IMR-90 (cell line): Measurements from ENCODE around the gene GNE. TPM values are rescaled to one million over a fixed set of nuclear protein-coding genes. Genes with fewer than 3 reads are reported as not detected.

Source experiments
- ATAC-seq: fragments of 200-7000 bp; cut with Tn5 transposase; 2 replicates; pipeline ENCODE4 v1.9.1; 2020; ENCODE audit warnings: low read depth, mild to moderate bottlenecking, moderate library complexity
- BruUV-seq: library from RNA; stranded (reverse); fragments of 400-500 nt; replicated peaks from 2 replicates; lab custom pipeline; 2021; lab: Mats Ljungman, UMichigan
- CTCF ChIA-PET: fragments of 300-600 bp; formaldehyde crosslinking; extraction: SDS; loops from one replicate; lab custom pipeline; 2021; ENCODE audit warnings: antibody characterized with exemption; lab: Yijun Ruan, JAX
- POLR2A ChIA-PET: fragments of 300-600 bp; sonication (Branson Sonifier 250); formaldehyde crosslinking; loops from one replicate; lab custom pipeline; 2022; ENCODE audit warnings: antibody characterized with exemption; ENCODE audit not compliant: unreplicated experiment; lab: Charles Lee
- DNase-seq: peaks from one replicate; pipeline ENCODE4 v3.0.0; 2013
- H2AFZ ChIP-seq: replicated peaks from 2 replicates; pipeline ENCODE3; 2013; ENCODE audit warnings: low read length, mild to moderate bottlenecking; ENCODE audit not compliant: poor library complexity
- H2AK5ac ChIP-seq: 2 replicates; pipeline ENCODE4 v1.6.1; 2013; ENCODE audit warnings: low read depth, low read length, inconsistent platforms
- H2AK9ac ChIP-seq: replicated peaks from 2 replicates; pipeline ENCODE3; 2013; ENCODE audit warnings: mild to moderate bottlenecking, low read depth, low read length, moderate library complexity; ENCODE audit not compliant: poor library complexity
- H2BK120ac ChIP-seq: 2 replicates; pipeline ENCODE4 v1.6.1; 2013; ENCODE audit warnings: low read depth, low read length, inconsistent platforms
- H2BK15ac ChIP-seq: 3 replicates; pipeline ENCODE4 v1.6.1; 2013; ENCODE audit warnings: low read depth, low read length, inconsistent platforms
- H2BK20ac ChIP-seq: 2 replicates; pipeline ENCODE4 v1.6.1; 2013; ENCODE audit warnings: low read depth, mild to moderate bottlenecking, inconsistent platforms, low read length, moderate library complexity
- H2BK5ac ChIP-seq: 2 replicates; pipeline ENCODE4 v1.6.1; 2013; ENCODE audit warnings: mild to moderate bottlenecking, low read depth, low read length, inconsistent platforms; ENCODE audit not compliant: poor library complexity, severe bottlenecking
- H3K14ac ChIP-seq: replicated peaks from 2 replicates; pipeline ENCODE4 v1.6.1; 2013; ENCODE audit warnings: low read depth, low read length, inconsistent platforms
- H3K18ac ChIP-seq: 2 replicates; pipeline ENCODE4 v1.6.1; 2013; ENCODE audit warnings: low read depth, low read length, control low read depth
- H3K23ac ChIP-seq: 2 replicates; pipeline ENCODE4 v1.6.1; 2013; ENCODE audit warnings: low read depth, low read length, inconsistent platforms
- H3K27ac ChIP-seq: 2 replicates; pipeline ENCODE4 v1.5.1; 2013; ENCODE audit warnings: mild to moderate bottlenecking, control low read depth, low read length; ENCODE audit not compliant: insufficient read depth
- H3K27me3 ChIP-seq: 2 replicates; pipeline ENCODE4 v1.6.1; 2013; ENCODE audit warnings: low read length; ENCODE audit not compliant: control insufficient read depth, insufficient read depth
- H3K36me3 ChIP-seq: 2 replicates; pipeline ENCODE4 v1.6.1; 2013; ENCODE audit warnings: low read length, mixed read lengths; ENCODE audit not compliant: control insufficient read depth, insufficient read depth
- H3K4ac ChIP-seq: 2 replicates; pipeline ENCODE4 v1.6.1; 2013; ENCODE audit warnings: low read depth, low read length, inconsistent platforms
- H3K4me1 ChIP-seq: 2 replicates; pipeline ENCODE4 v1.6.1; 2013; ENCODE audit warnings: low read length, mixed read lengths; ENCODE audit not compliant: control insufficient read depth, insufficient read depth
- H3K4me2 ChIP-seq: 2 replicates; pipeline ENCODE4 v1.6.1; 2013; ENCODE audit warnings: low read depth, mild to moderate bottlenecking, control low read depth, low read length, moderate library complexity
- H3K4me3 ChIP-seq: 2 replicates; pipeline ENCODE4 v1.5.1; 2013; ENCODE audit warnings: low read depth, mild to moderate bottlenecking, control low read depth, low read length, moderate library complexity; ENCODE audit not compliant: insufficient read depth
- H3K56ac ChIP-seq: 2 replicates; pipeline ENCODE4 v1.6.1; 2013; ENCODE audit warnings: low read length, inconsistent platforms; ENCODE audit not compliant: insufficient read depth; ENCODE audit errors: extremely low read depth
- H3K79me1 ChIP-seq, 2 experiments: 2 replicates each; pipeline ENCODE4 v1.6.1; 2013; ENCODE audit warnings: low read length in 2 of 2, inconsistent platforms in 1 of 2, low read depth in 1 of 2
- H3K9ac ChIP-seq: 2 replicates; pipeline ENCODE4 v1.6.1; 2013; ENCODE audit warnings: low read depth, low read length, control low read depth
- H3K9me1 ChIP-seq: 2 replicates; pipeline ENCODE4 v1.6.1; 2013; ENCODE audit warnings: low read length, inconsistent platforms; ENCODE audit not compliant: insufficient read depth
- H3K9me3 ChIP-seq: 2 replicates; pipeline ENCODE4 v1.6.1; 2013; ENCODE audit warnings: low read length; ENCODE audit not compliant: control insufficient read depth, insufficient read depth
- H4K20me1 ChIP-seq: 2 replicates; pipeline ENCODE4 v1.6.1; 2013; ENCODE audit warnings: low read length, inconsistent platforms; ENCODE audit not compliant: insufficient read depth
- H4K5ac ChIP-seq: 2 replicates; pipeline ENCODE4 v1.6.1; 2013; ENCODE audit warnings: mild to moderate bottlenecking, low read depth, low read length, control low read depth
- H4K8ac ChIP-seq, 2 experiments: 2 replicates each; pipeline ENCODE4 v1.6.1; 2013; ENCODE audit warnings: low read depth in 2 of 2, low read length in 2 of 2, control low read depth in 1 of 2, inconsistent platforms in 1 of 2
- H4K91ac ChIP-seq: 2 replicates; pipeline ENCODE4 v1.6.1; 2013; ENCODE audit warnings: low read depth, low read length, inconsistent platforms; ENCODE audit not compliant: insufficient read depth
- BHLHE40 ChIP-seq: fragments of 150-350 bp; IDR thresholded peaks from 2 replicates; pipeline ENCODE4 v1.6.1; 2016; ENCODE audit warnings: mild to moderate bottlenecking, low read depth, low read length
- CEBPB ChIP-seq: IDR thresholded peaks from 2 replicates; pipeline ENCODE4 v1.6.1; 2012; ENCODE audit warnings: low read depth, low read length, improper control_type of control experiment
- CHD1 ChIP-seq: IDR thresholded peaks from 2 replicates; pipeline ENCODE4 v1.6.1; 2012; ENCODE audit warnings: low read depth, low read length, improper control_type of control experiment
- FOS ChIP-seq: fragments of 150-350 bp; IDR thresholded peaks from 2 replicates; pipeline ENCODE4 v1.6.1; 2016; ENCODE audit warnings: low read depth, low read length
- MAFK ChIP-seq: IDR thresholded peaks from 2 replicates; pipeline ENCODE4 v1.6.1; 2012; ENCODE audit warnings: low read depth, low read length, improper control_type of control experiment
- MAZ ChIP-seq: IDR thresholded peaks from 2 replicates; pipeline ENCODE4 v1.6.1; 2012; ENCODE audit warnings: low read depth, mild to moderate bottlenecking, low read length, improper control_type of control experiment, moderate library complexity, borderline replicate concordance
- NFE2L2 ChIP-seq: fragments of 150-350 bp; IDR thresholded peaks from 2 replicates; pipeline ENCODE4 v1.6.1; 2016; ENCODE audit warnings: low read depth, mild to moderate bottlenecking, low read length
- POLR2A ChIP-seq: IDR thresholded peaks from 2 replicates; pipeline ENCODE4 v1.6.1; 2012; ENCODE audit warnings: mild to moderate bottlenecking, low read depth, low read length
- RAD21 ChIP-seq: IDR thresholded peaks from 2 replicates; pipeline ENCODE4 v1.6.1; 2012; ENCODE audit warnings: low read length, improper control_type of control experiment
- RFX5 ChIP-seq: IDR thresholded peaks from 2 replicates; pipeline ENCODE4 v1.8.0; 2012; ENCODE audit warnings: low read depth, mild to moderate bottlenecking, low read length, moderate library complexity
- SMC3 ChIP-seq: fragments of 150-350 bp; IDR thresholded peaks from 2 replicates; pipeline ENCODE4 v1.6.1; 2016; ENCODE audit warnings: low read depth, mild to moderate bottlenecking, antibody characterized with exemption, low read length, moderate library complexity
- WGBS, 2 experiments: methylation state at CpG; one replicate each; pipeline versions ENCODE4 v1.1.5 to v1.1.7; 2013; ENCODE audit warnings: missing lambda C conversion rate in 2 of 2; ENCODE audit not compliant: insufficient read length in 1 of 2; ENCODE audit errors: extremely low coverage in 2 of 2; 5-methylcytosine and 5-hydroxymethylcytosine counted together
- dilution Hi-C: fragments of 300-500 bp; cut with HindIII; formaldehyde crosslinking; loops from one replicate; pipeline ENCODE4 v1.14.3; 2018; ENCODE audit warnings: low sequenced_read_pairs; ENCODE audit not compliant: unreplicated experiment
- in situ Hi-C: fragments of 300-500 bp; cut with MboI; formaldehyde crosslinking; loops from 3 replicates; pipeline ENCODE4 v1.14.3; 2019; ENCODE audit warnings: low sequenced_read_pairs, inconsistent platforms, mixed read lengths
- intact Hi-C: fragments of 100-400 bp; cut with micrococcal nuclease; formaldehyde crosslinking; loops from 2 replicates; pipeline ENCODE4 v1.10.0; 2022
- polyA plus RNA-seq, 3 experiments: library from polyadenylated mRNA; depleted of rRNA; stranded (reverse); fragments of >200 nt; gene quantifications; 2 replicates each; pipeline ENCODE4 v1.2.3, GENCODE V29; 2012; ENCODE audit warnings: low replicate concordance in 1 of 3
- total RNA-seq: library from RNA; depleted of rRNA; stranded (reverse); fragments of >200 nt; gene quantifications from 2 replicates; pipeline ENCODE4 v1.2.3, GENCODE V29; 2012
- TF ChIP-seq, protein P1 (sequence below): fragments of 150-350 bp; IDR thresholded peaks from 2 replicates; pipeline ENCODE4 v1.6.1; 2016; ENCODE audit warnings: low read depth, mild to moderate bottlenecking, low read length, moderate library complexity, borderline replicate concordance

The GNE gene
- total and polyA plus RNA-seq, 2 of the 4 experiments (the other 2 are of a cell fraction) = 11.7 to 34.1 TPM

DNA sequence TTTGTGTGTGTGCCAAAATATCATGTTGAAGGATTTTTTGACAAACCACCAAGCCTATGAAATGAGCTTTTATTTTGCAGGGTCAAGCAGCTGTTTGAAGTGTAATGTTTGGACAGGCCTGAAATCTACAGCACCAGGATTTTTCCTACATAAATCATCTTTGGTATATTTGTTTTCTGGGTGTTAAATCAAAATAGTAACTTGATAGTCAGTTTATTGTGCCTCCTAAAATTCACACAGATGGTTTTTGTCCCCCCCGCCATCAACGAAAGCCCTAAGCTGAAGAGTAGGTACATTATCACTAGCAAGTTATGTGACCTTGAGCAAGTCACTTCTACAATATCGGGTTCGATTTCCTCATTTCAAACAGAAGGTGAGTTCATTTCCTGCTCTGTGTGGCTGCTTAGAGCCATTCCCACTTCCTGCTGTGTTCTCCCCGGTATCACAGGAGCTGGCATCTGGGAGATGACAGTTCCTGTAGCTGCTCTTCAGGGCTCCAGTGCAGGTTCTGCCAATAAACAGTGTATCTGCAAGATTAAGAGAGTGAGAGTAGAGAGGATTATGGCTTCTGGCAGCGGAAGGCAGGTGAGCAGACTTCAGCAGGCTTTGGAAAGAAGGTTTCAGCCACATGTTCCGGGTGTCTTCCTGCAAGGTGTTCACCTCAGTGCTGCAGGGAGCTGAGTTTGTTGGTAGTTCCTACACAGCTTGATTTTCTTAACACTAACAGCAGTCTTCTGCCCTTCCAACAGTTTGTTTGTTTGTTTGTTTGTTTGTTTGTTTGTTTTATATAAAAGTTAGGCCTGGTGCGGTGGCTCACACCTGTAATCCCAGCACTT is 48.4 kb upstream of the GNE start:
- no TSS peak for BruUV-seq
- no peak; the same call in 1 of the 2 replicates for ATAC-seq
- WGBS, 2 experiments = 90% methylated on average over 4 of the region's 8 CpGs; no CpG with 5 or more reads in 1 of the 2 experiments
- CTCF ChIA-PET = no interaction called here
- no peak overlapping the region for H3K27ac ChIP-seq
- H2BK15ac ChIP-seq = no peak overlapping the region
- no peaks in the 10 kb centered on the region for H3K79me1 ChIP-seq
- intact Hi-C loops = no loop called here
- no peak overlapping the region for H2BK120ac ChIP-seq
- no peak overlapping the region for H2BK20ac ChIP-seq
- no peak overlapping the region for H3K4ac ChIP-seq
- H4K20me1 ChIP-seq = no peaks in the 10 kb centered on the region
- peak overlapping the region; percentile 28 for H2AFZ ChIP-seq
- H4K8ac ChIP-seq = no peak overlapping the region
- H4K5ac ChIP-seq = no peak overlapping the region
- H3K56ac ChIP-seq = no peak overlapping the region
- no peak overlapping the region for H3K18ac ChIP-seq
- no peak overlapping the region for H2AK9ac ChIP-seq
- H3K14ac ChIP-seq = no peak overlapping the region
- in situ Hi-C loops = no loop called here
- dilution Hi-C loops = no loop called here
- no peaks in the 10 kb centered on the region; the same call in 1 of the 2 replicates for H3K4me1 ChIP-seq
- H3K36me3 ChIP-seq = no peaks in the 10 kb centered on the region
- H3K23ac ChIP-seq = no peak overlapping the region
- no peak overlapping the region for H2BK5ac ChIP-seq
- H3K9me3 ChIP-seq = no peaks in the 10 kb centered on the region
- 0 out of 2 replicates have a peak, but pooled peaks cover 4% of the 10 kb centered on the region for H3K9me1 ChIP-seq
- no peak overlapping the region for H3K4me2 ChIP-seq
- H4K91ac ChIP-seq = no peak overlapping the region
- POLR2A ChIA-PET = no interaction called here
- no peak overlapping the region for H3K9ac ChIP-seq
- peak; percentile 23 for DNase-seq
- no peak overlapping the region for H3K4me3 ChIP-seq
- H3K27me3 ChIP-seq = no peaks in the 10 kb centered on the region
- TF ChIP-seq MAFK = no peak
- TF ChIP-seq, protein P1, sequence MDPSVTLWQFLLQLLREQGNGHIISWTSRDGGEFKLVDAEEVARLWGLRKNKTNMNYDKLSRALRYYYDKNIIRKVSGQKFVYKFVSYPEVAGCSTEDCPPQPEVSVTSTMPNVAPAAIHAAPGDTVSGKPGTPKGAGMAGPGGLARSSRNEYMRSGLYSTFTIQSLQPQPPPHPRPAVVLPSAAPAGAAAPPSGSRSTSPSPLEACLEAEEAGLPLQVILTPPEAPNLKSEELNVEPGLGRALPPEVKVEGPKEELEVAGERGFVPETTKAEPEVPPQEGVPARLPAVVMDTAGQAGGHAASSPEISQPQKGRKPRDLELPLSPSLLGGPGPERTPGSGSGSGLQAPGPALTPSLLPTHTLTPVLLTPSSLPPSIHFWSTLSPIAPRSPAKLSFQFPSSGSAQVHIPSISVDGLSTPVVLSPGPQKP = no peak
- no peak for TF ChIP-seq RAD21
- no peak for TF ChIP-seq SMC3
- TF ChIP-seq CEBPB = no peak
- TF ChIP-seq FOS = no peak
- no peak for TF ChIP-seq MAZ
- TF ChIP-seq BHLHE40 = no peak
- TF ChIP-seq CHD1 = no peak
- TF ChIP-seq POLR2A = no peak
- no peak for TF ChIP-seq RFX5
- no peak for TF ChIP-seq NFE2L2
- no peak overlapping the region for H2AK5ac ChIP-seq
